GM21529 (cell line): ENCODE data around the gene USP10.

Experiments
- ATAC-seq: cut with Tn5 transposase; IDR thresholded peaks from one replicate; pipeline ENCODE4 v1.9.1; 2021; ENCODE audit not compliant: unreplicated experiment

The USP10 gene

DNA sequence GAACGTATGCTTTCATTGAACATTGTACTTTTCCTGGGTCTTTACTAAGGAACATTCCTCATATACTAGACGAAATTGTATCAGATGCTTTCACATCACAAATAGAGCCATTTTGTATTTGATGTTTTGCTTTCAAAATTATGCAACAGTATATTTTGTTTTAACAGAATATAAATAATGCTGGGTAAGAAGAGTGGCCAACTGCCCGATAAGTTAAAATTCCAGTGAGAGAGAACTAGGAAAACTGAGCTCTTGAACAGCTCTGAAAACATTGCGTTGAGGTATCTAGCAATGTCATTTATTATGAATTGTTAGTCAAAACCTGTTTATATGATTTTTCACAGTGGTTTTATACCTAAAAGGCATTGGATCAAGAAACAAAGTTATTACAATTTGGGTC lies 50.8 kb downstream of the USP10 start:
- ATAC-seq = no peak

DNA sequence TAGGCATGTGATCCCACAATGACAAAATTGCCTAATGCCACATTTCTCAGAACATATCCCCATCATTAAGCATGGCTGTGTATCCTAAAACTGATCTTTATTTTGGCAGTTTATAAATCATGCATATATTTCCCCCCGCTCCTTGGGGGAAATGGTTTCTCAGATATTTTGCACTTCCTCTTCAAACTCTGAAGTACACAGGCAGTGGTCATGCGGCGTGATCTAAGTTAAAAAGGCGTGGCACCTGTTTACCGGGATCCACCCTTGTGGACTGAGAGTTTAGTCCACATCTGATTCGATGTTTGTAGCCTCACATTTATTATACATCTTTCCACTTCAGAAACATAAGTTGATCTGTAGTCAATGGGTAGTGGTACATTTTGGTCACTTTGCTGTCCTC lies 51.4 kb downstream of the USP10 start:
- peak; percentile 36 for ATAC-seq

DNA sequence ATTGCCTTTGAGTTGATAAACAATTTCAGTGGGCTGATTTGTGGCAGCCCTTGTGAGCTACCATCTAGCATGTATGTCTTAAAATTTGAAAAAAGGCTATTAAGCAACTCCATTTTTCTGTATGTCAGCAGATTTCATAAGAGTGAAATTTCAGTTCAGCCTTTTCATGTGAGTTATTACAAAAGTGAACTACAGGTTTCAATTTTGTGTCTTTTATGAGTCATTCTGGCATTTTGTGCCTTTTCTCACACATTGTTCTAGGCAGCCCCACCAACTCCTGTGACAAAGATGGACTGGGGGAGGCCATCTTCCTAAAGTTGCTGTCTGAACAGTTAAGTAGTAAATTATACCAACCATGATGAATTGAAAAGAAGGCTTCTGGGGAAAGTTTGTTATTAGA lies 52.1 kb downstream of the USP10 start:
- ATAC-seq = no peak

DNA sequence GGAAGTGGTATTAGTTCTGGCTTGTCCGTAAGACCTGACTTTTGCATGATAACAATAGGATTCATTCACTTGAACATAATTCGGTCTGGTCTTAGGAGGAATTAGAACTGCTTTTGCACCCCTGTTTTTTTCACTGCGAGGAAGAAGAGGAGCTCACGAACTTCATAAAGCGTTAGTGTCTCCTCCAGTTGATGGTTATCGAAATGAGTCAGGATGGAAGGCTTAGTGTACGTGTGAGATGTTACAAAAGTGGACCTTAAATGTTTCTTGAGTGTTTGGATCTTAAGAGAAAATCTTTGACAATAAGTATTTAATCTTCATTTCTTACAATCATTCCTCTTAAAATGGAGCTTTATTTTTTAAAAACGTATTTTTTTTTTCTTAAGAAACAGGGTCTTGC lies 52.8 kb downstream of the USP10 start:
- ATAC-seq = no peak

DNA sequence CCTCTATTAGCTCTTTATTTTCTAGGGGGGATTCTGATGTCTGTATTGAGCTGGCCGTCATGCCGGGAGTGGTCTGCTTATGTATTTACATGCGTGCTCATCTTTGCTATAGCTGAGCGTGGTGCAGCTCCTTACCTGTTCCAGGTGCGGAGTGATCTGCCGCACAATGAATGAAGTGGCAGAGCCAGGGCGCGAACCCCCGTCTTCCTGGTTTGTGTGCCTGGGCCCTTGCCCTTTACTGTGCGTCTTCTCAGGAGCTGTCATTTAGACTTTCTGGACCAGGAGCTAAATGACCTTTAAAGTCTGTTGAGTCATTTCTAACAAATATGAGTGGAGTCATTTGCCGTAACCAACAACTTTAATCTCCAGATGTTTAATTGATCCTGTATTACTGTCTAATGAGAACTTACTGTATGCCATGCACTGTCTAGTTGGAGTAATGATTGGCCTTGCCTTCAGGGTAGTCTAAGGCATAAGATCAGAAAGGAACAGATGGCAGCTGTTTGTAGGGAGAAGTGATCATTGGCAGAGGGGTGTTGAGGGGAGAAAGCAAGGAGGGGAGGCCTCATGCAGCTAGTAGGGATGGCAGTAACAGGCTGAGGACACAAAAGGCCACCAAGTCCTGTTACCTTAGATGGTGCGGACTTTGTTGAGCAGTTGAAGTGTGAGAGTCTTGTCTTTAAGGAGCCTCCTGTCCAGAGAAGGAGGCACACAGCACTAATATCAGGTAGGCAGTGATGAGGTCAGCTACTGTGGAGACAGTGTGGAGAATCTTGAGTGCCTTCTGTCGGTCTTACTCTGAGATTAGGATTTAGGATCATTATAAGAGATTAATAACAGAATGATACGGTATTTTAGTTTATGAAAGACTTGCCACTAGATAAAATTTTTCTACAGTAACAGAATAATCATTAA lies 53.9 kb downstream of the USP10 start:
- no peak for ATAC-seq

DNA sequence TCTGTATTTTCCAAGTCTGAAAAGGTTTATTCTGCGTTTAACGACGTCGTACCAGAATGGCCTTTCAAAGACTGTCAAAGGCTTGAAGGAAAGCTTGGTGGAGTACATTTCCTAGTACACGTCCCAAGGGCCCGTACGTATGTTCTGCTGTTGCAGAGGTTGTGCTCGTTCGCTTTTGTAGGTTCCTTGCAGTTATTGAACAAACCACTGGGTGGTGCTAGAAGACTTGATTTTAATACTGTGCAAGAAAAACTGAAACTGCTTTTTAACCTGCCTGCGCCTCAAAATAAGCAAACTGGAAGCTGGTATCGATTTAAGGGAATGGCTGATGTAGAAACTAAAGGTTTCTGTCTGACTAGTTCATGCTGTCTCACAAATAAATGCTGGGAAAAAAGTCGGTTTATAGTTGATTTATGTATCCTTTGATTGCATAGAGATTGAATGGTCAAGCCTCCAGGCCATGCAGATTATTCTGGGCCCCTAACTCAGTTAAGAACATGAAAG lies 54.6 kb downstream of the USP10 start:
- peak; percentile 58 for ATAC-seq

DNA sequence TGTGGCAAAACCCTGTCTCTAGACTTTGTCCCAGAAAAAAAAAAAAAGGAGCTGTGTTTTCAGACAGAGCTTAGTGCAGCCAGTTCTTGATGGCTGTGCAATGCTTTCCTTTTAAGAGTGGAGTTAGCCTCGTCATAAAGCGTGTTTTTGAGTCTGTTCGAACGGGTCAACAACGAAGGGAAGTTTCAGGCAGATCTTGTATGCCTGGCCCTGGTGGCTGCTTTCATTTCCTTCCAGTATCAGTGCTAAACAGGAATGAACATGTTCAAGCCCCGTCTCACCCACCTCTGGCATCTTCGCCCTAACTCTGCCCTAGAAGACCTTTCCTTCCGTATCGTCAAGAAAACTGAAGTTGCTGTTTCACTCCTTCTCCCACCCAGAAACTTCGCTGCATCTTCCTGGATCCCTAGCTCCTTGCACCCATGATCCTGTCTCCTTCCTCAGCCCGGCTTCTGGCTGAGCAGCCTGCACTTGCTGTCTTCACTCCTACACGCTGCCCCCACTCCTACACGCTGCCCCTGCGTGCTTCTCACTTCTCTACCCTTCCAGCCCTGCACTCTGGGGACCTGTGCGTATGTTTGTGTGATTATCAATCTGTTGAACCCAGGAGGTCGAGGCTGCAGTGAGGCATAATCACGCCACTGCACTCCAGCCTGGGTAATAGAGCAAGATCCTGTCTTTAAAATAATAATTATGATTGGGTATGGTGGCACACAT lies 55.3 kb downstream of the USP10 start:
- no peak for ATAC-seq

DNA sequence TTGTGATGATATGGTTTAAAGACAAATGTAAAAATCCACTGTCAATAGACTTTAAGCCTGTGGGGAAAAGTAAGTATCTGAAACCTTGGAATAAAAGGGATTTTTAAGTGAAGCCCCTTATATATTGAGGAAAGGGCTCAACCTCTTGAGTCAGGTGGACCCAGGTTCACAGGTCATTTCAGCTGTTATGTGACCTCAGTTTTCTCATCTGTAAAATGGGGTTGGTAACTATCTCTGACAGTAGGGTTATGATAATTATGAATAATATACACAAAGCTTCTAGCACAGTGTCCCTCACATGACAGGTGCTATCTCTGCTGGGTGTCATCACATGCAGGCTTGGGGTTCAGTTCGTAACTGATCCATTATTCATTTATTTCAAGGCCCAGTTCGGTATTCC lies 57.0 kb downstream of the USP10 start:
- no peak for ATAC-seq

DNA sequence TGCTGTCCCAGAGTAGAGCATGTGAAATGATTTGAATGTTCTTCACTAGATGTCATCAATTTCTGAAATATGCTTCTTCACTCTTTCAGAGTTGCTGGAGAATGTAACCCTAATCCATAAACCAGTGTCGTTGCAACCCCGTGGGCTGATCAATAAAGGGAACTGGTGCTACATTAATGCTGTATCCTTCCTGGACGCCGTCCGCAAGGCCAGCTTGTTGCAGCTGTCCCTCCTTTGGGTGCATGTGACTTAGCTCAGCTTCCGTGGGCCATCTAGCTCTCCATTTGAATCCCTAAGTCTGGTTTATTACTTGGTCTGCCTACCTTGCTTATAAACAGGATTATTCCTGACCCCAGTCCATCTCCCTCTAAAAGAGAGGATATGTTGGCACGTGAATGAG lies 58.8 kb downstream of the USP10 start:
- no peak for ATAC-seq

DNA sequence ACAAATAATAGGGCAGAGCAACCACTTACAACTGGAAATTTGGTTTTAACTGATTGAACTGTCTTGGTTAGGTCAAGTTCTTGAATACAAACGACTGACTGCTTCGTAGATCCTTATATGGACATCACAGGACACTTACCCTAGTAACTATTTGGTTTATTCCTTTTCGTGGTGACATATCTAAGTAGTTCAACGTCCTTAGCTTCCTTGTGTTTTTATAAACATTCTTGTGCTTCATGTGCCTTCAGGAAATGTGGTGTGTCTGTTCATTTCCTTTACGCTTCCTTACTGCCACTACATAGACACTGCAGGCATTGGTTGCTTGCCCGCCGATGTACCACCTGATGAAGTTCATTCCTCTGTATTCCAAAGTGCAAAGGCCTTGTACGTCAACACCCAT lies 59.3 kb downstream of the USP10 start:
- ATAC-seq = no peak

DNA sequence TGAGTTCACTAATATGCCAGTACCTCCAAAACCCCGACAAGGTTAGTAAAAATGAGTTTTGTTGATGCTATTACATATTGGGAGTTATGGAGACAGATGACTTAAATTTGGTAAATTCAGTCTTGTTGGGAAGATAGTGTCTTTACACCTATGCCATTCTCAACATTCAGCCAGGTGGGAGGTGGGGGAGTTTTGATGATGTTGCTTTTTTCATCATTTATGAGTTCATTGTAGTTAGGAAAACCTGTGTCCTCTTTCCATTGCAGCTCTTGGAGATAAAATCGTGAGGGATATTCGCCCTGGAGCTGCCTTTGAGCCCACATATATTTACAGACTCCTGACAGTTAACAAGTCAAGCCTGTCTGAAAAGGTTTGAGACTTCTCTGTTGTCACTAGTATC lies 60.1 kb downstream of the USP10 start:
- no peak for ATAC-seq

DNA sequence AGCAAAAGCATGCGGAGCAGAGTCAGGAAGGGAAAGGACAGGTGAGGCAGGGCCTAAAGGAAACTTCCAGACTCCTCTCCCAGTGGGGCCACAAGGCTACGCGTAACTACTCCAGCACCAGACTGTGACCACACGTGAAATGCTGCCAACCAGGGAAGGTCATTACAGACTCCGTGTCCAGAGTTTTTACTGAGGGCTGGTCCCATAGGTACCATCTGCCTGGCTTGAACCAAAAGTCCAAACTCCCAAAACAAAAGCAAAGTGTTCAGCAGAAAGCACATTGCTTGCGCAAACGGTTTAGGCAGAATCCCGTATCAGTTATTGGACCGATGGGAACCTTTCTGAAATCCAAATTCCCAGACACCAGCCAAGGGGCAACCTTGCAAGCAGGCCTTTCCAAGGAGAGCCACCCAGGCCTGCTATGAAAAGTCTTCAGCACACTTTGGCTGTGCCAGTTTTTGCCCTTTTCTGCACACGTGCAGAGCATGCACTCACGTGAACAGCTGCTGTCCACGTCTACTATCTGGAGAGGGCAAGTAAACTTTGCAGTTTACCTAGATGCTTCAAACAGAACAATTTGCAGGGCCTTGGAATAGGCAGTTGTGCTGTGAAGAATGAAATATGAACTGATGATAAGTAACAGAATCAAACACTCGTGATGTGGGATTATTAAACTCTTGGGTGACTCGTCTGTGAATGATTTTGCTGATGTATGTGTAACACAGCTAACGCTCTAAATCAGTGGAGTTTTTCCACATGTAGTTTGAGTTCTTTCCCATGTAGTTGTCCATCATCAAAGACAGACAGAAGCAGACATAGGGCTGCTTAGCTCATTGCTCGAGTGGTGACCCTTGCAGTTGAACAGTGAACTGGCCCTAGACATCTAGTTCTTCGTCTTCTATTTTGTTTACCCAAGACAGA lies 61.9 kb downstream of the USP10 start:
- ATAC-seq = no peak

DNA sequence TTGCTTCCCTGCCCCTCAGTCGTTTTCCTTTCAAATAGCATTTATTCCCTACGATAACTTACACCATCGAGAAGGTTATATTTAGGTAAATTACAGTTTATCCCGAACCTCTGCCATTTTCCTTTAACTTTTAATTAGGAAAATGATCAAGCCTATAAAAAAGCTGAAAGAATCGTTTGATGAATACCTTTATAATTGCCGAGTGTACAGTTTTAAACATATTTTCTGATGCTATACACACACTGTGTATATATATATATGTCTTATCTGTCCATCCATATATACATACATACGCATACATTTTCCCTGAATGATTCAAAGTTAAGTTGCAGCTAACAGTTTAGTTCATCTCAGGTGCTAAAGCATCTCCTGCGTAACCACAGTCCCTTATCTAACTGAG lies 63.4 kb downstream of the USP10 start:
- ATAC-seq = no peak

DNA sequence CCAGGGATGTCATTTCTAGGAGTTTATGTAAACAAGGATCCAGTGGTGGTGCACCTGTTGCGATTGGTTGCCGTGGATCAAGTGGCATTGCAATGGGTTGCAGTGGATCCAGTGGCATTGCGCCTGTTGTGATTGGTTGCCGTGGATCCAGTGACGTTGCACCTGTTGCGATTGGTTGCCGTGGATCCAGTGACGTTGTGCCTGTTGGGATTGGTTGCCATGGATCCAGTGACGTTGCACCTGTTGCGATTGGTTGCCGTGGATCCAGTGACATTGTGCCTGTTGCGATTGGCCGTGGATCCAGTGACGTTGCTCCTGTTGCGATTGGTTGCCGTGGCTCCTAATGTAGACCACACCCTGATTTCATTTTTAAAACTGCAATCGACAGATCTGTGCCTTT lies 63.8 kb downstream of the USP10 start:
- no peak for ATAC-seq

DNA sequence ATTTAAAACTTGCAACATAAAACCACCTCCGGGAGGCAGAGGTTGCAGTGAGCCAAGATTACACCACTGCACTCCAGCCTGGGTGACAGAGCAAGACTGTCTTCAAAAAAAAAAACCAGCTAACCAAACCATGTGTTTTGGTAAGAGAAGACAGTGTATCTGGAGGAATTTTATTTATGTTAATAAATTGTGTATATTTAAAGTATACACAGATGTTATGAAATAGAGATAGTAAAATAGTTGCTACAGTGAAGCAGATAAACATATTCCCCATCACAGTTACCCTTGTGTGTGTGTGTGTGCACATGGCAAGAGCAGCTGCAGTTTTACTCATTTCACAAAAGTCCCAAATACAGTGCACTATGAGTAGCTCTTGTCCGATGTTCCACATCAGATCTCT lies 65.2 kb downstream of the USP10 start:
- no peak for ATAC-seq

DNA sequence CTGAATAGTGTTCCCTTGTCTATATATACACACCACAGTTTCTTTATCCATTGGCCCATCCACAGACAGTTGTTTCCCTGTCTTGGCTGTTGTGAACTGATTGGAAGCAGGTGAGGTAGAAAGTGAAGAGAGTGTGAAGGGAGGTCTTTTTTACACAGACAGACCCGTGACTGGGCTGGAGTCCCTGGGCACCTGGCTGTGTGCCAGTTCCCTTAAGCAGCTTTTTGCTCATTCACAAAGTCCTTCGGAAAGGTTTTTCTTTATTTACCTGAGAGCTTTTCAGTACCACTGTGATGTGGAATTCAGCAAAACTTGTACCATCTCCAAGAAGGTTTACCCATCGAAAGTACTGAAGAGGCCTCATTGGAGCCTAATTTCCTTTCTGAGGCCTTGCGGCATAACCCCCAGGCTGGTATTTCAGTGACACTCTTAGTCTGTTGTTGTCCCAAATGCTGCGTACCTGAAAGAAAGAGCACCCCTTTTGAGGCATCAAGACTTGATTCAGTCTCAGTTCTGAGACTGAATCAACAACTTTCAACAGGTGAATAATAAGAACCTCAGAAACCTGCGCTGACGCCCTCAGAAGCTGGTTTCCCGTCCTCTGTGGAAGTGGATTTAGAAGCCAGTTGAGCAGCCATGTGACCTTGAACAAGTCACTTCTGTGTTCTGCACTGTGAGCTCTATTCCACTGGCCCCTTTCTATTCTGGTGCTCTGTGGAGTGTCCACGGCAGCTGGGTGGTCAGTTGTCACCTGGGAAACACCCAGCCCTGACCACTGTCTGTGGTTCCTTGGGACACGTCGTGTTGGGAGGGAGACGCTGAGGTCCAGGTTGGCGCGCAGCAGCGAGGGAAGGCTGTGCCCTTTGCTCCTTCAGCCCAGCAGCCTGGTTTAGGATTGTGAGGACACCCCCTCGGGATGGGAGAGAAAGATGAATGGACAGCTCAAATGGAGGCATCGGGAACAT lies 66.1 kb downstream of the USP10 start:
- ATAC-seq = no peak

DNA sequence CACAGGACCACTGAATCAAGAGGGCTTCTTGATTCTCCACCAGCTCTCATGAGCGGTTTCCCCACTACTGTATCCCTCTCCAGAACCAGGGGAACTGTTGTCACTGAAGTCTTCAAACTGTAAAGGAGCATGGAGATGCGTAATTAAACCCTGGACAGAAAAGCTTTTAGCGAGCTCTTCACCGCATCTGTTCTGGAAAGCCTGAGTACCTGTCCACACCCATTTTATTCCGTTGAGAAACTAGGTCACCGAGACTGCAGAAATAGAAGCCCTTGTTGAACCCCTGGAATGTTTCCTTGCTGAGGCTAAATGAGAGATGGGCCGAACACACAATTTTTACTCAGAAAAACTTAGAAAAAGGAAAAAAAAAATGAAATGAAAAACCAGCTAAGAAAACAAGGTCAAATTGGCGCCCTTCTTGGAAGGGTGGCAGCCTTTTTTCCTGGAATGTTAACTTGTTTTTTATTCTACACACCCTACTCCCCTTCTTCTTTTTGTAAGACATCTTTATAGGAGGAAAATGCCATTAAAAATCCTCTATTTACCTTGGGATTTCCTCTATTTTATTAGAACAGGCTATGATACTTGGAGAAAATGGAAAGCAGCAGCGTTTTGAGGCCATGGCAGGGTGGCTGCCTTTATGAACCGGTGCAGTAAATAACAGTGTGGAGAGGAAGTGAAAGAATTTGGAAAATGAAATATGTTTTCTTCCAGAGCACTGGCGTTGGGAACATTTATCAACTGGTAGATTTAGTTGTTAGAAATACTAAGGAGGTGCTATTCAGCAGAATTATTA lies 67.4 kb downstream of the USP10 start:
- ATAC-seq = no peak

DNA sequence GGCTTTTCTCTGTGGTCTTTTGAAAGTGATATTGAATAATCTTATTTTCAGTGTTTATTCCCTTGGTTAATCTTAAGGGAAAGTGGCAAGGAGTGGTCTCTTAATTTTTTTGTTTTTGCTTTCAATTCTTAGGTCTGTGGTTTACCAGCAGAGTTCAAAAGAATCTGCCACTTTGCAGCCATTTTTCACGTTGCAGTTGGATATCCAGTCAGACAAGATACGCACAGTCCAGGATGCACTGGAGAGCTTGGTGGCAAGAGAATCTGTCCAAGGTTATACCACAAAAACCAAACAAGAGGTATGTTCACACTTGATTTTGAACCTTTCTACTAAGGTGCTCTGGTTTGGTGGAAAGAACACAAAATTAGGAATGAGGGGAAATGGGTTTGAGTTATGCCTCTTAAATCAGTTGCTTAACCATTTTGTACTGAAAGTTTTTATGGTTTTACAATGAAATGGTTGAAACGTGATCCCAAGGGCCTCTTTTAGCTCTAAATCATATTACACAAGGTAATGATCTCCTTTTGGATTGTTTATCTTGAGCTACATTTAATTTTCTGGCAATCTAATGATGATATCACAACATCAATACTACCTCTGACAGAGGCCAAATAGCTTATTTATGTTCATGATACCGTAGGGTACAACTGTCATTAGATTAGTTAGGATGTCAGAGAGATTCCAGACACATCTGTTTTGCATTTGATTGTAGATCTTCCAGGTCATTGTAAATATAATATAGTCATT lies 68.4 kb downstream of the USP10 start:
- ATAC-seq = no peak

DNA sequence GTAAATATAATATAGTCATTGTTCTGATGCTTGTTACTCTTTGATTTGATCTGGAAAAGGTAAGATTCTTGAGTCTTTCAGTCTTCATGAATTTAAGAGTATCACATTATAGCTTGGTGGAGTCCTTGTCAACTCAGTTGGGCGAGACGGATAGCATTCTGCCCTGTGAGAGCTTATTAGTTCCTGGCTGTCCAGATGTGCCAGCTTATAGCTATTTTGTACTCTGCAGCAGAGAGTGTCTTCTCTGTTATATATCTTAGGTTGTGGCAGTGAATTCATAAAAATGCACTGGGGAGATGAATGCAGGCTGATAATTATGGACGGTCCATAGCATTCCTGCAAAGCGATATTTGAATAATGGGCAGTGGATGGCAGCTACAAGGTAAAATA lies 69.0 kb downstream of the USP10 start:
- ATAC-seq = no peak
